GM12892 (cell line): ENCODE data around the gene DGCR2.

Experiments used
- POLR2A ChIP-seq: IDR thresholded peaks from 2 replicates; pipeline ENCODE4 v1.6.1; 2011; ENCODE audit warnings: low read depth, low read length, control low read depth
- POLR2AphosphoS5 ChIP-seq: IDR thresholded peaks from 2 replicates; pipeline ENCODE4 v1.6.1; 2011; ENCODE audit warnings: low read depth, low read length, control low read depth

- TF ChIP-seq POLR2A (no peak), POLR2AphosphoS5 (no peak)
Observed at GRCh38 chr22:19065298-19065859, 56.8 kb downstream of the DGCR2 start.
